Activated CD8-positive, alpha-beta T cell treated with anti-CD3 and anti-CD28 coated beads, Interleukin-2, amount 10 ng/mL, durations not matched to agents 7 days and 5 days (primary cell): ENCODE measurements around the gene CADPS2. TPM values are rescaled to one million over a fixed set of nuclear protein-coding genes. Genes with fewer than 3 reads are reported as not detected.

ENCODE experiments used
- ATAC-seq: fragments of 150-1000 bp; cut with Tn5 transposase; one replicate; pipeline ENCODE4 v1.10.0; 2021; ENCODE audit warnings: moderate library complexity
- CTCF ChIA-PET: fragments of 350-600 bp; sonication (Branson Sonifier 250); formaldehyde crosslinking; loops from one replicate; lab custom pipeline; 2021; ENCODE audit warnings: antibody characterized with exemption; lab: Charles Lee
- POLR2A ChIA-PET: fragments of 350-600 bp; sonication (Branson Sonifier 250); formaldehyde crosslinking; loops from one replicate; lab custom pipeline; 2021; ENCODE audit warnings: antibody characterized with exemption; lab: Charles Lee
- DNase-seq: peaks from one replicate; pipeline ENCODE4 v3.0.0-alpha.2; 2020
- H3K27ac Mint-ChIP-seq: one replicate; pipeline ENCODE4 v1.8.0; 2021; ENCODE audit warnings: mild to moderate bottlenecking, mixed read lengths
- H3K27me3 Mint-ChIP-seq: one replicate; pipeline ENCODE4 v1.8.0; 2021; ENCODE audit warnings: low read depth, mixed read lengths
- H3K36me3 Mint-ChIP-seq: one replicate; pipeline ENCODE4 v1.8.0; 2021; ENCODE audit warnings: low read depth, mixed read lengths
- H3K4me1 Mint-ChIP-seq: one replicate; pipeline ENCODE4 v1.8.0; 2021; ENCODE audit warnings: low read depth, mixed read lengths
- H3K4me3 Mint-ChIP-seq: one replicate; pipeline ENCODE4 v1.8.0; 2021; ENCODE audit warnings: mild to moderate bottlenecking, mixed read lengths
- H3K9me3 Mint-ChIP-seq: one replicate; pipeline ENCODE4 v1.8.0; 2022; ENCODE audit warnings: mixed read lengths; ENCODE audit not compliant: insufficient read depth
- total RNA-seq, 2 experiments: library from RNA; stranded (reverse); gene quantifications; one replicate each; pipeline ENCODE4 v1.2.3, GENCODE V29; 2021

The CADPS2 gene
- total RNA-seq, 2 experiments from 2014 or later, result not detected

DNA sequence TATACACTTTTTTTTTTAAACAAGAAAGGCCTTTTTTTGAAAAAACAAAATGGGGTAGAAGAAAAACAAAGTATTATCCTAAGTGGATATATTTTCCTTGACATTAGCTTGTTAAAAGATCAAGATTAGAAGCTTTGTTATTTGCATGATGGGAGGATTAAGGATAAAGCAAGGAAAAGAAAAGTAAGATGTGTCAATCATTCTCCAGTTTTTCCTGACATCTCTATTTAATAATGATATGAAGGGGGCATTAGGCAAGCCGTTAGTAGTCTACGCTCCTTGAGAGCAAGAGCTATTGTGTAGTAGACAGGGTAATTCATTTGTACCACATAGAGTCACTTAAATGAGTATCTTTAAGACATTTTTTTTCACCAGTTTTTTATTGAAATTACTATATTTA, 324.9 kb downstream of the CADPS2 start:
- no peaks in the 10 kb centered on the region for H3K27me3 Mint-ChIP-seq
- DNase-seq (no peak), ATAC-seq (no peak)
- no peaks in the 10 kb centered on the region for H3K4me1 Mint-ChIP-seq
- POLR2A ChIA-PET, result no interaction called here
- H3K4me3 Mint-ChIP-seq, result no peak overlapping the region
- CTCF ChIA-PET, result no interaction called here
- no peaks in the 10 kb centered on the region for H3K36me3 Mint-ChIP-seq
- H3K9me3 Mint-ChIP-seq, result no peaks in the 10 kb centered on the region
- H3K27ac Mint-ChIP-seq, result no peak overlapping the region

DNA sequence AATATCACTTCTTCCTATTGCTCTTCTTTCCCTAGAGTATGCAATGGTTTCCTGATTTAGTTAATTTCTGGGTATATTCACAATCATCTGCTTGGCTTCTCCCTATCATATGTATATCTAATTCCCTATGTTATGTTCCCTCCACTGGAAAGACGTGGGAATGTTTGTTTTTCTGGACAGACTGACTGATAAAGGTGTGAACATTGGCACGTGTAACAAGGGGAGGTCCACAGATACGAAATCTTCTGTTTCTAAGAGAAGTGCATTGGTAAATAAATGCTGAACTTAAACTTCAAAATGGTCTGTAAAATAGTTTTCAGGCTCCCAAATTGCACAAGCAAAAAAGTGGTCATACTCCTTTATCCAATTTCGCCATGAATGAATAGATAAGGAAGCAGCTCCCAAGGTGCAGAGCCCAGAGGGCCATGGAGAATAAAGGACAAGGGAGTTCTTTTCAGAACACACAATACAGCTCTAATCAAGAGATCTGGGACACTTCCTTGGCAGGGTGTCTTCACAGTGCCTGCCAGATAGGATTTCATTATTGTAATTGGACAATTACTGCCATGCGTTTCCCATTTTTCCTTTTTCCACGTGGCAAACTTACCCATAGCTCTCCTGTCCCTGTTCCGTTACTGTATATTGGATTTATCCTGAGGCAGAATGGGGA, 329.3 kb downstream of the CADPS2 start:
- H3K4me1 Mint-ChIP-seq, result no peaks in the 10 kb centered on the region

DNA sequence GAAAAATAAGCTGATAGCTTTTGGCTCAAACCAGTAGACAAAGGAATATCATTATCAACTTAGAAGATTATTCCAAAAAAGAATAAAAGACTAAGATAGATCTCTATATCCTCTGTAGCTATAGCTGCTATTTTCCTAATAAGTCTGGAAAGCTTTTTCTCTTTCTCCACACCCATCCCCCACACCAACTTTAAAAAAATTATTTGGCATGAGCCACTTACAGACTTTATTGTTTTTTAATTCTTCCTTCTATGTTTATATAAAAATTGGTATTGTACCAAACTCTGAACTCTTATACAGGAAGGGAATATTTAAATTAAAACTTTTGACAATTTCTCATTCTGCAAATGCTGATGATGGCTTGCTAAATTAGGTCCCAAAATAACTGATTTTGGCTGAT, 330.0 kb downstream of the CADPS2 start:
- Mint-ChIP-seq H3K27ac (no peak overlapping the region), H3K27me3 (no peaks in the 10 kb centered on the region), H3K4me1 (no peaks in the 10 kb centered on the region), H3K36me3 (no peaks in the 10 kb centered on the region), H3K9me3 (no peaks in the 10 kb centered on the region), H3K4me3 (no peak overlapping the region)
- CTCF ChIA-PET, result no interaction called here
- POLR2A ChIA-PET, result no interaction called here
- ATAC-seq (no peak), DNase-seq (no peak)

More for the DNA sequence above, 329.3 kb downstream of the CADPS2 start:
- no peak overlapping the region for H3K4me3 Mint-ChIP-seq
- no peaks in the 10 kb centered on the region for H3K36me3 Mint-ChIP-seq
- H3K27me3 Mint-ChIP-seq, result no peaks in the 10 kb centered on the region
- ATAC-seq, result no peak
- H3K9me3 Mint-ChIP-seq, result no peaks in the 10 kb centered on the region
- H3K27ac Mint-ChIP-seq, result no peak overlapping the region
- no peak for DNase-seq
- POLR2A ChIA-PET, result no interaction called here
- CTCF ChIA-PET, result no interaction called here

DNA sequence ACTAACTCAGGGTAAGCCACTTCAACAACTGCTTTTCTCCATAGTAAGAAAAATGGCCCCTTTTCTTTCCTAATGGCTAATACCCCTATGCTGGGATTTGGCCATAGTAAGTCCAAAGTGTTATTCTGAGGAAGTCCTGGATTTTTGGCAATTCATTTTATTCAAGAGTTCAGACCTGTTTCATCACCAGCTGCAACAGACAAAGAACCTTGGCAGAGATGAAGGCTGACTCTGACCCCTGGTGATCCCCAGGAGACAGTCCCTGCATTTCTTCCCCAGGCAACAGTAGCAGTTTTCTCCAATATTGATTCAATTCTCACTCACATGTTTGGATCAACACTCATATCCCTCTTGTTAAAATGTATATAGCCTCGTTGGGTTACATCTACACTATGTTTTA, 332.5 kb downstream of the CADPS2 start:
- H3K27ac Mint-ChIP-seq, result no peak overlapping the region
- no peaks in the 10 kb centered on the region for H3K4me1 Mint-ChIP-seq
- no peaks in the 10 kb centered on the region for H3K36me3 Mint-ChIP-seq
- ChIA-PET POLR2A (no interaction called here), CTCF (no interaction called here)
- DNase-seq, result no peak
- H3K4me3 Mint-ChIP-seq, result no peak overlapping the region
- H3K27me3 Mint-ChIP-seq, result no peaks in the 10 kb centered on the region
- H3K9me3 Mint-ChIP-seq, result no peaks in the 10 kb centered on the region
- no peak for ATAC-seq

DNA sequence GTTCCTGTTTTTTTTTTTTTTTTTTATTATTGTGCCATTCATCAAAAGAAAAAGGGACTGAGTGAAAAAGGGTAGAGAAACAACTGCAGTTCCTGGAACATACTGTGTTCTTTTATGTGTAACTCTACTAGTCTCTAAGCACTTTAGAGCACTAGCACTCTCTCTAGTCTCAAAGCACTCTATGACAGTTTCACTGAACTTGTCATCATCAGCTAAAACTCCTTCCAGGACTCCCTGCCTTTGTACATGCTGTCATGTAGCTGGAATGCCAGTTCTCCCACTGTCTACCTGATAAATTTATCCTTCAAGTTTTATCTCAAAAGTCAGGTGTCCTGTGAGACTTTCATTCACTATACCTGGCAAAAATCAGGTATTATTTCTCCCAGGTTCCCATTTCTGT, 333.5 kb downstream of the CADPS2 start:
- H3K27me3 Mint-ChIP-seq, result no peaks in the 10 kb centered on the region
- ATAC-seq (no peak), DNase-seq (no peak)
- no peaks in the 10 kb centered on the region for H3K36me3 Mint-ChIP-seq
- H3K4me3 Mint-ChIP-seq, result no peak overlapping the region
- H3K9me3 Mint-ChIP-seq, result no peaks in the 10 kb centered on the region
- H3K27ac Mint-ChIP-seq, result no peak overlapping the region
- no peaks in the 10 kb centered on the region for H3K4me1 Mint-ChIP-seq
- ChIA-PET CTCF (no interaction called here), POLR2A (no interaction called here)

DNA sequence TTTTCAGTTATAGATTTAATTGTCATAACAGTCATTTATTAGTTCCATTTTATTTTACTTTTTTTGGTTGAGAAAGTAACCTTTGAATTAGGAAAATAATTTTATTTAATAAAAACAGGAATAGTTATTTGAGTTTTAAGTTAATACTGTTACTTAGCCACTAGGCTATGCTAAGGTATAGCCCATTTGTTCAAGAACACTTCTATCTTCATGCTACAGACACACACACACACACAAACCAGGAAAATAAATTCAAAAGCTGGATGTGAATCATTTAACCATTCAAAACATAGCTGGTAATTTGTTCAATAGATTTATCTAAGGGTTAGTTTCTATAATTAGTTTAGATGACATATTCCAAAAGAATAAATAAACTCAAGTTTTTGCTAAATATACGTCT, 335.7 kb downstream of the CADPS2 start:
- POLR2A ChIA-PET, result no interaction called here
- DNase-seq (no peak), ATAC-seq (no peak)
- H3K9me3 Mint-ChIP-seq, result no peaks in the 10 kb centered on the region
- CTCF ChIA-PET, result no interaction called here
- no peaks in the 10 kb centered on the region for H3K27me3 Mint-ChIP-seq
- no peaks in the 10 kb centered on the region for H3K4me1 Mint-ChIP-seq
- H3K4me3 Mint-ChIP-seq, result no peak overlapping the region
- no peak overlapping the region for H3K27ac Mint-ChIP-seq
- H3K36me3 Mint-ChIP-seq, result no peaks in the 10 kb centered on the region

DNA sequence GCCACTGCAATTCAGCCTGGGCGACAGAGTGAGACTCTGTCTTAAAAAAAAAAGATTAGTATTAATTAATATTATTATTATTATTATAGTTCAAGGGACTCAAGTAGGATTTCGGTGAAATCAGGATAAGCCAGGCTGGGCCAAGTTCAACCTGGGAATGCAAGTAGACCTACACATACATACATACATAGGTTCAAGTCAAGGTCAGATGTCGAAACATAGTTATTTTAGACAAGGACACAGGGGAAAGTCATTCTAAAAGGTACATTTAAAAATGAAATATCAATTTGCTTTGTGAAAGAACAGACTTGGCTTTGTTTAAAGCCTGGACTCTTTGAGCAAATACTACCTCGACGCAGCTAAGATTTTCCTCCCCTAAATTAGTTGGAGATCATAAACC, 336.7 kb downstream of the CADPS2 start:
- no peak for DNase-seq
- Mint-ChIP-seq H3K9me3 (no peaks in the 10 kb centered on the region), H3K4me1 (no peaks in the 10 kb centered on the region), H3K27me3 (no peaks in the 10 kb centered on the region), H3K36me3 (no peaks in the 10 kb centered on the region), H3K4me3 (no peak overlapping the region), H3K27ac (no peak overlapping the region)
- ChIA-PET CTCF (no interaction called here), POLR2A (no interaction called here)
- ATAC-seq, result no peak

DNA sequence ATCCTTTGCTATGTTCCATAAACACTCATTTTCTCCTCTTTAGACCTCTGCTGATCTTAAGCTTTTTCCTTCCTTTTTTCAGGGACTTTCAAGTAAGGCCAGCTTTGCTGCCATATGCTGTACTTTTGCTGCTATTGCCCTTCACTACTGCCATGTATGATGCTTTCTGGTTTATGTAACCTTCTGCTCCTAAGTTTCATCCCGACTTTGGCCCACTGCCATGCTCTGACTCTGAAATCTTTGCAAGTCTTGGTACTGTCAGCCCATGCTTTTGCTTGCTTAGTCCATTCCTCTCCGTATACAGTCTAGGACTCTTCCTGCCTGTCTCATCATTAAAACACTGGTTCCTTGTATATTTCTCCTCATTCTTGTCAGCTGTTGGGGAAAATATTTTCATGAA, 339.8 kb downstream of the CADPS2 start:
- H3K36me3 Mint-ChIP-seq, result no peaks in the 10 kb centered on the region

DNA sequence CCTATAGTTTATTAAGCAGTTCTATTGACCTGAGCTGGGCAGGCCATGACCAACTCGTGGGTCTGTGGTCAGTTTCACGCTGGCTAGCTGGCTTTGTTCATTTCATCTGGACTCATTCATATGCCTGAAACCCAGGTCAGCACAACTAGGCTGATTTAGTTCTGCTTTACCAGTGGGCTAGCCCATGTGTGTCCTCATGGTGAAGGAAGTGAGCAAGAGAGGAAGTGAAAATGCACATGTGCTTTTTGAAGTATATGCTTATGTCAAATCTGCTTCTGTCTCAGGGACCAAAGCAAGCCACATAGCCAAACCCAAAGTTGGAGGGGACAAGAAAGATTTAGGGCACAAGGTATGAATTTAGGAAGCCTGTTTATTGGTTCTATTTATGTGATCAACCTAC, 341.8 kb downstream of the CADPS2 start:
- ATAC-seq, result no peak
- ChIA-PET CTCF (no interaction called here), POLR2A (no interaction called here)

More for the DNA sequence above, 339.8 kb downstream of the CADPS2 start:
- CTCF ChIA-PET, result no interaction called here
- POLR2A ChIA-PET, result no interaction called here
- H3K4me3 Mint-ChIP-seq, result no peak overlapping the region
- no peaks in the 10 kb centered on the region for H3K4me1 Mint-ChIP-seq
- H3K27me3 Mint-ChIP-seq, result no peaks in the 10 kb centered on the region
- H3K27ac Mint-ChIP-seq, result no peak overlapping the region
- H3K9me3 Mint-ChIP-seq, result no peaks in the 10 kb centered on the region
- no peak for DNase-seq
- no peak for ATAC-seq

DNA sequence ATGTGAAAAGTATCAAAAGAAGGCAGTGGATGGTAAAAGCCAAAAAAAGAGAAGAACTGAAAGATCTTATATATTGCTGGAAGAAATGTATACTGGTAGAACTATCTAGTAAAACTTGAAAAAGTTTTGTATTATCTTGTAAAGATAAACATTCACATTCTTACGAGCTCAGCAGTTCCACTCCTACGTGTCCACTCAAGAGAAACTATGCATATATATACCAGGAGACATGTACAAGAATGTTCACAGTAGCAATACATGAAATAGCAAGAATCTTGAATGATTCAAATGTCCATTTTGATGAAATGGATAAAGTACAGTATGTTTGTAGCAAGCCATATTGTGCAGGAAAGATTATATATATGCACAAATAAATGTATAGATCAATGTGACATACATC, 342.4 kb downstream of the CADPS2 start:
- ATAC-seq (no peak), DNase-seq (no peak)
- no peak overlapping the region for H3K27ac Mint-ChIP-seq
- ChIA-PET CTCF (no interaction called here), POLR2A (no interaction called here)
- H3K36me3 Mint-ChIP-seq, result no peaks in the 10 kb centered on the region
- H3K9me3 Mint-ChIP-seq, result no peaks in the 10 kb centered on the region
- no peak overlapping the region for H3K4me3 Mint-ChIP-seq
- no peaks in the 10 kb centered on the region for H3K27me3 Mint-ChIP-seq
- H3K4me1 Mint-ChIP-seq, result no peaks in the 10 kb centered on the region

More for the DNA sequence above, 341.8 kb downstream of the CADPS2 start:
- H3K36me3 Mint-ChIP-seq, result no peaks in the 10 kb centered on the region
- H3K27me3 Mint-ChIP-seq, result no peaks in the 10 kb centered on the region
- no peak overlapping the region for H3K4me3 Mint-ChIP-seq
- no peaks in the 10 kb centered on the region for H3K9me3 Mint-ChIP-seq
- H3K27ac Mint-ChIP-seq, result no peak overlapping the region
- H3K4me1 Mint-ChIP-seq, result no peaks in the 10 kb centered on the region
- DNase-seq, result no peak

DNA sequence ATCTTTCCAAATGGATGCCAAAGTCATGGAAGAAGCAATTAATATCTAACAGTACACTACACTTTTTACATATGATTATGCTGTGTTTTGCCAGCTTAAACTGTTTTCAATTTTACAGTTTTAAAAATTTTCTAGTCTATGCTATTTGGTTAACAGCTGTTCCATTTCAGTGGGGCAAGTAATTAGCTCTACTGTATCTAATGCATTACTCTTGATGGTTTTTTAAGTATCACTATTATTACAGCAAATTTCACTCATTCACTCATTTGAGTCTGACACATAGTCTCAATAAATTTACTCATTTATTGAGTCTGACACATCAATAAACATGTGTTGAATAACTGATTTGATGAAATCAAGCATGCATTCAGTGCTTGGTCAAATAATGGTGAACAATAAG, 343.1 kb downstream of the CADPS2 start:
- no peak for DNase-seq
- Mint-ChIP-seq H3K4me1 (no peaks in the 10 kb centered on the region), H3K4me3 (no peak overlapping the region), H3K27me3 (no peaks in the 10 kb centered on the region), H3K9me3 (no peaks in the 10 kb centered on the region), H3K36me3 (no peaks in the 10 kb centered on the region), H3K27ac (no peak overlapping the region)
- CTCF ChIA-PET, result no interaction called here
- POLR2A ChIA-PET, result no interaction called here
- no peak for ATAC-seq

DNA sequence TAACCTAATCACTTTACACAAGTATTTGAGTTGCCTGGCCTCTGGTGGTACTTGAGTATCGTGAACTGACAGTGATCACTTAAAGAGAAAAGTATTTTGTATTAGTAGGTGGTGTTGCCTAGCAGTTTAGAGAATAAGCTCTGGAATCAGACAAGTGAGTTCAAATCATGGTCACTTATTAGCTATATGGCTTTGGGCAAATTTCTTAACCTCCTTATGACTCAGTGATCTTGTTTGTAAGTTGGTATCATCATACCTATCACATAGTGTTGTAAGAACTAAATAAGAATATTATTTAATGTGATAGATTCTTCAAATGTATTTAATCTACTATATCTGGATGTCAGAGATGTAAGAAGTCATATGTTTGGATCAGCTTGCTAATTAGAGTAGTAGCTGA, 351.2 kb downstream of the CADPS2 start:
- no peak for ATAC-seq
- Mint-ChIP-seq H3K36me3 (no peaks in the 10 kb centered on the region), H3K4me3 (no peak overlapping the region), H3K9me3 (no peaks in the 10 kb centered on the region), H3K27ac (no peak overlapping the region), H3K27me3 (no peaks in the 10 kb centered on the region), H3K4me1 (no peaks in the 10 kb centered on the region)
- CTCF ChIA-PET, result no interaction called here
- no peak for DNase-seq
- POLR2A ChIA-PET, result no interaction called here
